Testis (tissue), 3 donors: ENCODE measurements around the gene SHISAL1. TPM values are rescaled to one million over a fixed set of nuclear protein-coding genes. Genes with fewer than 3 reads are reported as not detected.

Experiments
- DNase-seq: peaks from one replicate; pipeline ENCODE4 v3.0.0-alpha.2; 2019
- H3K27ac ChIP-seq, 2 donors: fragments of 200-600 bp; sonication (generic); one replicate each; pipeline ENCODE4 v1.5.1; 2019
- H3K27me3 ChIP-seq: fragments of 200-600 bp; sonication (generic); one replicate; pipeline ENCODE4 v1.5.1; 2019
- H3K36me3 ChIP-seq: fragments of 200-600 bp; sonication (generic); one replicate; pipeline ENCODE4 v1.5.1; 2017; ENCODE audit warnings: low read depth; ENCODE audit errors: missing control alignments
- H3K4me1 ChIP-seq: fragments of 200-600 bp; sonication (generic); one replicate; pipeline ENCODE4 v1.5.1; 2019
- H3K4me3 ChIP-seq, 2 donors: fragments of 200-600 bp; sonication (generic); one replicate each; pipeline ENCODE4 v1.5.1; 2017 to 2019
- H3K9me3 ChIP-seq: fragments of 200-600 bp; sonication (generic); one replicate; pipeline ENCODE4 v1.5.1; 2017
- POLR2A ChIP-seq: fragments of 450-650 bp; IDR thresholded peaks from one replicate; pipeline ENCODE4 v1.6.1; 2017; ENCODE audit warnings: antibody characterized with exemption, mild to moderate bottlenecking, moderate library complexity
- WGBS, 2 donors: methylation state at CpG; one replicate each; pipeline ENCODE4 v1.1.5; 2018; 5-methylcytosine and 5-hydroxymethylcytosine counted together
- intact Hi-C: fragments of 100-400 bp; cut with DNase I; formaldehyde crosslinking; loops from one replicate; pipeline ENCODE4 v1.15.1; 2023; ENCODE audit warnings: low total_unique reads
- polyA plus RNA-seq: library from polyadenylated mRNA; stranded (reverse); fragments of 350-450 nt; fragmentation: Illumina TruSeq; extraction: RNeasy Lipid Tissue Mini Kit (QIAGEN cat#74804); gene quantifications from one replicate; pipeline ENCODE4 v1.2.3, GENCODE V29; 2014; ENCODE audit warnings: low read depth, low replicate concordance; ENCODE audit not compliant: insufficient read depth
- total RNA-seq, 2 donors: library from RNA; depleted of rRNA; stranded (reverse); fragments of >200 nt; gene quantifications; one replicate each; pipeline ENCODE4 v1.2.3, GENCODE V29; 2016
- TF ChIP-seq, protein P1 (sequence below), 3 experiments: fragments of 450-650 bp in 2 of 3; fragments of 200-600 bp in 1 of 3; sonication (generic) in 1 of 3; IDR thresholded peaks; one replicate each; pipeline ENCODE4 v1.5.1; 2016 to 2019; ENCODE audit warnings: antibody characterized with exemption in 3 of 3, mild to moderate bottlenecking in 2 of 3, moderate library complexity in 1 of 3

SHISAL1 gene
- total and polyA plus RNA-seq, 3 donors from 2014 or later = 3.0 to 3.9 (median 3.1) TPM

GRCh38 chr22:44355716-44356070 lies 42.9 kb upstream of the SHISAL1 start:
- no peak for TF ChIP-seq POLR2A
- TF ChIP-seq, protein P1, sequence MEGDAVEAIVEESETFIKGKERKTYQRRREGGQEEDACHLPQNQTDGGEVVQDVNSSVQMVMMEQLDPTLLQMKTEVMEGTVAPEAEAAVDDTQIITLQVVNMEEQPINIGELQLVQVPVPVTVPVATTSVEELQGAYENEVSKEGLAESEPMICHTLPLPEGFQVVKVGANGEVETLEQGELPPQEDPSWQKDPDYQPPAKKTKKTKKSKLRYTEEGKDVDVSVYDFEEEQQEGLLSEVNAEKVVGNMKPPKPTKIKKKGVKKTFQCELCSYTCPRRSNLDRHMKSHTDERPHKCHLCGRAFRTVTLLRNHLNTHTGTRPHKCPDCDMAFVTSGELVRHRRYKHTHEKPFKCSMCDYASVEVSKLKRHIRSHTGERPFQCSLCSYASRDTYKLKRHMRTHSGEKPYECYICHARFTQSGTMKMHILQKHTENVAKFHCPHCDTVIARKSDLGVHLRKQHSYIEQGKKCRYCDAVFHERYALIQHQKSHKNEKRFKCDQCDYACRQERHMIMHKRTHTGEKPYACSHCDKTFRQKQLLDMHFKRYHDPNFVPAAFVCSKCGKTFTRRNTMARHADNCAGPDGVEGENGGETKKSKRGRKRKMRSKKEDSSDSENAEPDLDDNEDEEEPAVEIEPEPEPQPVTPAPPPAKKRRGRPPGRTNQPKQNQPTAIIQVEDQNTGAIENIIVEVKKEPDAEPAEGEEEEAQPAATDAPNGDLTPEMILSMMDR (IDR thresholded peaks at IDR 0.05) = no peak
- Histone ChIP-seq H3K36me3 (no peaks in the 10 kb centered on the region), H3K4me1 (peaks cover 6% of the 10 kb centered on the region), H3K4me3 (no peak overlapping the region), H3K27ac (no peak overlapping the region), H3K27me3 (no peaks in the 10 kb centered on the region), H3K9me3 (no peaks in the 10 kb centered on the region)
- intact Hi-C loops = no loop called here
- no peak for DNase-seq
- WGBS, 2 donors = 75 to 86% methylated on average over 4 of the region's 4 CpGs

GRCh38 chr22:44354288-44354687 lies 41.5 kb upstream of the SHISAL1 start:
- no peak for DNase-seq
- Histone ChIP-seq H3K36me3 (no peaks in the 10 kb centered on the region), H3K9me3 (no peaks in the 10 kb centered on the region), H3K4me1 (peaks cover 6% of the 10 kb centered on the region), H3K4me3 (no peak overlapping the region), H3K27me3 (no peaks in the 10 kb centered on the region), H3K27ac (no peak overlapping the region)
- intact Hi-C loops = no loop called here
- TF ChIP-seq, protein P1 (IDR thresholded peaks at IDR 0.05) = no peak
- no peak for TF ChIP-seq POLR2A
- 81 to 94% methylated on average over 7 of the region's 7 CpGs for WGBS, 2 donors

DNA sequence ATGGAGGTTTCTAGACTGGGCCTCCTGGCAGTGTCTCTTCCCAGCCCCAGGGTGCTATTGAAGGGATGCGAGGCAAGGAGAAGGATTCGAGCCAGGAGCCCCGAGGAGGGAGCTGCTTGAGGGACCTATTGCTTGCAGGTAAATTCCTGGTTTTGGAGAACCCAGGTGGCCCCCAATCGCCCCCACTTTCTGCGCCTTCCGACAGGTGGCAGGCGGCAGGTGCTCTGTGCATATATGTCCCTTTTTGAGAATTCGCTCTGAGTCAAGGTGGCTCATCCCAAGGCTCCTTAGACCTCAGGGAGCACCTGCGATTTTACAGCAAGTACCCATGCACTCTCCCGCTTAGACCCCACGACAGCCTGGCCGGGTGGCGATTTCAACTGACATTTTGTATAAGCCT lies 40.3 kb upstream of the SHISAL1 start:
- peaks cover 10% of the 10 kb centered on the region for H3K4me1 ChIP-seq
- no peak overlapping the region for H3K27ac ChIP-seq
- WGBS, 2 donors = 90 to 94% methylated on average over 13 of the region's 13 CpGs
- intact Hi-C loops = no loop called here
- no peak for DNase-seq
- H3K36me3 ChIP-seq = no peaks in the 10 kb centered on the region
- no peaks in the 10 kb centered on the region for H3K9me3 ChIP-seq
- no peaks in the 10 kb centered on the region for H3K27me3 ChIP-seq
- TF ChIP-seq, protein P1 (IDR thresholded peaks at IDR 0.05) = no peak
- TF ChIP-seq POLR2A = no peak
- H3K4me3 ChIP-seq = no peak overlapping the region

GRCh38 chr22:44352378-44353035 lies 39.8 kb upstream of the SHISAL1 start:
- Histone ChIP-seq H3K9me3 (no peaks in the 10 kb centered on the region), H3K4me3 (no peak overlapping the region), H3K36me3 (no peaks in the 10 kb centered on the region), H3K4me1 (peaks cover 8% of the 10 kb centered on the region), H3K27ac (no peak overlapping the region), H3K27me3 (no peaks in the 10 kb centered on the region)
- 82% methylated on average over 10 of the region's 10 CpGs; no CpG with 5 or more reads in 1 of the 2 donors for WGBS, 2 donors
- intact Hi-C loops = no loop called here
- TF ChIP-seq POLR2A = no peak
- TF ChIP-seq, protein P1 (IDR thresholded peaks at IDR 0.05) = no peak
- DNase-seq = no peak
